ENCODE measurements around the gene MDFIC2.

MDFIC2 gene

DNA sequence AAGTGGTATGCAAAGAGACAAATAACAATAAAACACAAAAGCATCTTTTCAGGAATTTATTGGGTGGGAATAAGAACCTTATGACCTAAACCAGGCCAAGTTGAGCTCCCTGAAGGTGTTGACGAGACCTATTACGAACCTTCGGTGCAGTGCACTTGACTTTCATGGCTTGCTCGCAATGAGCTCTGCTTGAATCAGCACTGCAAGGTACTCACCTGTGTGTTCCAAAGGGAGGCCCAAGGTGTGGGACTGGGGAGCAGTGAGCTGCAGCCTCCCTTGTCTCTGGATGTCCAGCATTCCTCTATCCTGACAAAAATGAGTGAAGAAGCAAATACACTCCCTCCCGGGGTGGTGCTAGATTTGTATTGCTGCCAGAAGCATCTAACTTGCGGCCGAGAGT lies at the start of gene MDFIC2:
TSS of gene MDFIC2 (minus strand) at position 303 of the 400 bp plus-strand sequence. CDS start 665 bp downstream, outside the sequence.
- TF ChIP-seq EGR1 (IDR thresholded peaks at IDR 0.05) (no peak), CREB1 (IDR thresholded peaks at IDR 0.05; ENCODE audit: low read depth) (no peak), TCF12 (IDR thresholded peaks at IDR 0.05; ENCODE audit: low read depth) (no peak), REST (IDR thresholded peaks at IDR 0.05; ENCODE audit: low read depth) (no peak), RAD21 (IDR thresholded peaks at IDR 0.05; ENCODE audit: low read depth) (no peak), FOXM1 (IDR thresholded peaks at IDR 0.05; ENCODE audit: borderline replicate concordance, low read depth) (no peak), YY1 (IDR thresholded peaks at IDR 0.05; ENCODE audit: low read depth) (no peak), USF1 (IDR thresholded peaks at IDR 0.05) (no peak), MAX (IDR thresholded peaks at IDR 0.05) (no peak), EP300 (IDR thresholded peaks at IDR 0.05; ENCODE audit: borderline replicate concordance) (no peak)

- TF ChIP-seq RAD21 (IDR thresholded peaks at IDR 0.05; ENCODE audit: low read depth) (no peak), MAX (IDR thresholded peaks at IDR 0.05) (no peak), YY1 (IDR thresholded peaks at IDR 0.05; ENCODE audit: low read depth) (no peak), CEBPB (IDR thresholded peaks at IDR 0.05) (no peak)
Observed at GRCh38 chr3:70360979-70361760, 48.7 kb upstream of the MDFIC2 start.

GRCh38 chr3:70359711-70360110 lies 47.3 kb upstream of the MDFIC2 start:
- TF ChIP-seq FOXM1 (IDR thresholded peaks at IDR 0.05; ENCODE audit: borderline replicate concordance, low read depth) (no peak), REST (IDR thresholded peaks at IDR 0.05; ENCODE audit: low read depth) (no peak), MAX (IDR thresholded peaks at IDR 0.05) (no peak)

DNA sequence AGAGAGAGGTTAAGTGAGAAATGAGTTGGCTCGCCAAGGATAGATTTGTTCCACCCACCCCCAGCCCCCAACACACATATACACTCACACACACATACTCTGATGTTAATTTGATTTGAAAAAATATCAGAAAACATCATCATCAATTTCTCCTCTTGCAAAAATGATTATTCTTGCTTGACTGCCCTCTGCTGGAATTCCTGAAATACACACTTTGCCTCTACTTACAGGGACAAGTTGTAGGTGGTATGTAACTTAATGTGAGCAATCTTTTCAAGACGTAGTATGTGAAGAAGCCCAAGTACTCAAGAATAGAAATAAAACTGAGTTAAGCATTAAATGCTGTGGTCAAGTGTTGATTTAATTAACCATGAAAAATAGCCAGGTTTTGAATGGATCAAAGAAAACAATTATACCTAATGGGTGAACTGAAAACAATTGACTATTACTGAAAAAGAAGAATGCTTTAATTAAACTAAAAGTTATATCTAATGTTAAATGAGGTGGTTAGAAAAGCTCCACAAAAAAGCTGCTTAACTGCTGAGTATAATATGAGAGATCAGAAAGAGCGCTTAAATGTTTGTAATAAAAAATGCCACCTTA lies 46.6 kb upstream of the MDFIC2 start:
- TF ChIP-seq CREB1 (IDR thresholded peaks at IDR 0.05; ENCODE audit: low read depth) = no peak
- TF ChIP-seq REST (IDR thresholded peaks at IDR 0.05; ENCODE audit: low read depth) = no peak
- TF ChIP-seq EP300 (IDR thresholded peaks at IDR 0.05; ENCODE audit: borderline replicate concordance) = no peak
- TF ChIP-seq MAX (IDR thresholded peaks at IDR 0.05) = no peak
- peak; percentile 49 for TF ChIP-seq RAD21 (IDR thresholded peaks at IDR 0.05; ENCODE audit: low read depth)

DNA sequence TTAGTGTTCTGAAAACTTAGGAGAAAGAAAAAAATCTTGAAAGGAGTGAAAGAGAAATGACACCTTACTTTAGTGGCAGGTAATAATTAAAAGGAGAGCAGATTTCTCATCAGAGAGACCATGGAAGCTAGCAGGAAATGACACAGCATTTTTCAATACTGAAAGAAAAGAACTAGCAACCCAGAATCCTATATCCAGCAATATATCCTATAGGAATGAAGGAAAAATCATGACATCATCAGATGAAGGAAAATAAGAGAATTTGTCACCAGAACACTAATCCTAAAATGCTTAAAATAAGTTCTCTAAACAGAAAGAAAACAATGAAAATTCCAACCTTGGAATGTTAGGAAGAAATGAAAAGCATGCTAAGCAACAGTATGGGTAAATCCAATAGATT lies 39.8 kb upstream of the MDFIC2 start:
- no peak for TF ChIP-seq TAF1 (IDR thresholded peaks at IDR 0.05; ENCODE audit: low read depth)
- TF ChIP-seq NFIC (IDR thresholded peaks at IDR 0.05) = no peak
- no peak for TF ChIP-seq RAD21 (IDR thresholded peaks at IDR 0.05; ENCODE audit: low read depth)
- no peak for TF ChIP-seq FOXM1 (IDR thresholded peaks at IDR 0.05; ENCODE audit: borderline replicate concordance, low read depth)
- no peak for TF ChIP-seq YY1 (IDR thresholded peaks at IDR 0.05; ENCODE audit: low read depth)
- TF ChIP-seq CEBPB (IDR thresholded peaks at IDR 0.05) = no peak
- no peak for TF ChIP-seq EGR1 (IDR thresholded peaks at IDR 0.05)
- TF ChIP-seq EP300 (IDR thresholded peaks at IDR 0.05; ENCODE audit: borderline replicate concordance) = no peak
- no peak for TF ChIP-seq TEAD4 (IDR thresholded peaks at IDR 0.05)
- no peak for TF ChIP-seq MAX (IDR thresholded peaks at IDR 0.05)
- no peak for TF ChIP-seq TCF12 (IDR thresholded peaks at IDR 0.05; ENCODE audit: low read depth)
- TF ChIP-seq REST (IDR thresholded peaks at IDR 0.05; ENCODE audit: low read depth) = no peak
- TF ChIP-seq ZBTB7A (IDR thresholded peaks at IDR 0.05; ENCODE audit: low read depth) = no peak
- TF ChIP-seq CREB1 (IDR thresholded peaks at IDR 0.05; ENCODE audit: low read depth) = no peak
- TF ChIP-seq USF1 (IDR thresholded peaks at IDR 0.05) = no peak
